NB4 (cell line): ENCODE results near the gene AKT3.
A peak's percentile ranks its signal among the peaks of the same experiment; 100 is the strongest.

ENCODE experiments used
- DNase-seq: peaks from one replicate; pipeline ENCODE4 v3.0.0; 2010; ENCODE audit warnings: low read depth
- H3K4me3 ChIP-seq: one replicate; pipeline ENCODE4 v1.5.1; 2011; ENCODE audit warnings: mild to moderate bottlenecking, low read depth, low read length, moderate library complexity
- CTCF ChIP-seq: IDR thresholded peaks from one replicate; pipeline ENCODE4 v1.5.1; 2012; ENCODE audit warnings: low read depth, low read length
- MAX ChIP-seq: IDR thresholded peaks from 2 replicates; pipeline ENCODE4 v1.6.1; 2011; ENCODE audit warnings: low read depth, low read length
- MYC ChIP-seq: IDR thresholded peaks from 2 replicates; pipeline ENCODE4 v1.6.1; 2011; ENCODE audit warnings: low read depth, low read length
- POLR2A ChIP-seq: IDR thresholded peaks from 2 replicates; pipeline ENCODE4 v1.6.1; 2011; ENCODE audit warnings: mild to moderate bottlenecking; ENCODE audit not compliant: insufficient read length; ENCODE audit errors: extremely low read depth

AKT3 gene

GRCh38 chr1:243727503-243728203, 122.4 kb downstream of the AKT3 start:
- peak overlapping the region; percentile 37 for H3K4me3 ChIP-seq
- TF ChIP-seq CTCF (no peak), POLR2A (no peak), MYC (no peak), MAX (no peak)
- peak; percentile 87 for DNase-seq

- no peak for DNase-seq
- no peak overlapping the region for H3K4me3 ChIP-seq
- no peak for TF ChIP-seq POLR2A
- no peak for TF ChIP-seq MAX
- TF ChIP-seq MYC, result no peak
- TF ChIP-seq CTCF, result no peak
Measured at GRCh38 chr1:243726806-243727502, 123.1 kb downstream of the AKT3 start.

- TF ChIP-seq MAX, result no peak
- H3K4me3 ChIP-seq, result no peak overlapping the region
- DNase-seq, result no peak
Measured at GRCh38 chr1:243725846-243726245, 124.2 kb downstream of the AKT3 start.

- H3K4me3 ChIP-seq, result no peak overlapping the region
- TF ChIP-seq MAX, result no peak
- no peak for TF ChIP-seq POLR2A
- no peak for TF ChIP-seq MYC
- TF ChIP-seq CTCF, result no peak
- no peak for DNase-seq
Measured at GRCh38 chr1:243725075-243725474, 125.0 kb downstream of the AKT3 start.

GRCh38 chr1:243723458-243724043, 126.5 kb downstream of the AKT3 start:
- TF ChIP-seq POLR2A (no peak), MYC (no peak), CTCF (no peak), MAX (no peak)
- no peak overlapping the region for H3K4me3 ChIP-seq
- DNase-seq, result peak; percentile 16

- TF ChIP-seq CTCF, result no peak
- no peak for TF ChIP-seq POLR2A
- TF ChIP-seq MYC, result no peak
- TF ChIP-seq MAX, result no peak
- H3K4me3 ChIP-seq, result no peak overlapping the region
- no peak for DNase-seq
Measured at GRCh38 chr1:243723050-243723449, 127.0 kb downstream of the AKT3 start.
